PC-9 (cell line): ENCODE measurements around the gene AKAP6. TPM values are rescaled to one million over a fixed set of nuclear protein-coding genes. Genes with fewer than 3 reads are reported as not detected.
"Not testable (repeated sequence)": the region's sequence is repeated elsewhere in the genome, so short reads cannot be mapped to it uniquely, and the experiment has no call there.

Source experiments
- BruUV-seq: library from RNA; stranded (reverse); fragments of 400-500 nt; replicated peaks from 2 replicates; lab custom pipeline; 2021; lab: Mats Ljungman, UMichigan
- CTCF ChIA-PET: fragments of 300-600 bp; sonication (Branson Sonifier 250); formaldehyde crosslinking; loops from one replicate; lab custom pipeline; 2022; ENCODE audit warnings: antibody characterized with exemption; lab: Charles Lee
- POLR2A ChIA-PET: fragments of 300-600 bp; sonication (Branson Sonifier 250); formaldehyde crosslinking; loops from one replicate; lab custom pipeline; 2022; ENCODE audit warnings: antibody characterized with exemption; ENCODE audit not compliant: unreplicated experiment; lab: Charles Lee
- DNase-seq, 2 experiments: peaks; one replicate each; pipeline versions ENCODE4 v3.0.0 to v3.0.0-alpha.2; 2015 to 2022; ENCODE audit warnings: mixed read lengths in 1 of 2
- H2AFZ ChIP-seq: fragments of 200-600 bp; sonication (generic); 2 replicates; pipeline ENCODE4 v1.8.1; 2017; ENCODE audit warnings: antibody characterized with exemption
- H3F3A ChIP-seq: fragments of 200-600 bp; sonication (generic); 2 replicates; pipeline ENCODE4 v1.8.1; 2017; ENCODE audit warnings: antibody characterized with exemption, mild to moderate bottlenecking, low read depth; ENCODE audit not compliant: insufficient read depth
- H3K27ac ChIP-seq: fragments of 200-600 bp; sonication (generic); 2 replicates; pipeline ENCODE4 v1.6.1; 2016; ENCODE audit warnings: mixed run types
- H3K27me3 ChIP-seq: fragments of 200-600 bp; sonication (generic); 2 replicates; pipeline ENCODE4 v1.6.1; 2016; ENCODE audit warnings: low read depth, mixed run types; ENCODE audit not compliant: insufficient read depth
- H3K36me3 ChIP-seq: fragments of 200-600 bp; sonication (generic); 2 replicates; pipeline ENCODE4 v1.6.1; 2016; ENCODE audit warnings: low read depth, mixed run types
- H3K4me1 ChIP-seq: fragments of 200-600 bp; sonication (generic); replicated peaks from 2 replicates; pipeline ENCODE4 v1.6.1; 2016; ENCODE audit warnings: mixed run types; ENCODE audit not compliant: insufficient read depth
- H3K4me2 ChIP-seq: fragments of 200-600 bp; sonication (generic); 2 replicates; pipeline ENCODE4 v1.6.1; 2017; ENCODE audit warnings: mixed run types
- H3K4me3 ChIP-seq: fragments of 200-600 bp; sonication (generic); 2 replicates; pipeline ENCODE4 v1.6.1; 2016; ENCODE audit warnings: mixed run types
- H3K79me2 ChIP-seq: fragments of 200-600 bp; sonication (generic); 2 replicates; pipeline ENCODE4 v1.6.1; 2017; ENCODE audit warnings: low read depth, mixed run types
- H3K9me2 ChIP-seq: fragments of 200-600 bp; sonication (generic); 2 replicates; pipeline ENCODE4 v1.8.1; 2017; ENCODE audit warnings: mild to moderate bottlenecking; ENCODE audit not compliant: insufficient read depth
- H3K9me3 ChIP-seq: fragments of 200-600 bp; sonication (generic); 2 replicates; pipeline ENCODE4 v1.8.1; 2016; ENCODE audit warnings: low read depth; ENCODE audit not compliant: insufficient read depth
- H4K20me1 ChIP-seq: fragments of 200-600 bp; sonication (generic); 2 replicates; pipeline ENCODE4 v1.8.1; 2017; ENCODE audit not compliant: insufficient read depth
- CTCF ChIP-seq: fragments of 200-600 bp; sonication (generic); conservative IDR thresholded peaks from 2 replicates; pipeline ENCODE4 v1.6.1; 2017; ENCODE audit warnings: mixed run types, antibody characterized with exemption, mild to moderate bottlenecking, moderate library complexity
- EZH2 ChIP-seq: fragments of 200-600 bp; sonication (generic); IDR thresholded peaks from 2 replicates; pipeline ENCODE4 v1.8.0; 2017; ENCODE audit warnings: antibody characterized with exemption, low read depth
- intact Hi-C: fragments of 100-400 bp; cut with micrococcal nuclease; formaldehyde crosslinking; loops from one replicate; pipeline ENCODE4 v1.10.0; 2022; ENCODE audit not compliant: unreplicated experiment
- total RNA-seq: library from RNA; stranded (reverse); gene quantifications from 2 replicates; pipeline ENCODE4 v1.2.3, GENCODE V29; 2021

AKAP6 gene
- total RNA-seq, 1 experiment from 2014 or later, result 2.8 TPM

- ChIA-PET CTCF (no interaction called here), POLR2A (interaction anchor here (0.7 kb wide), 1 partner anchor 23 kb away, joined by 5 read pairs; no protein-coding TSS in a partner anchor)
- H3K27me3 ChIP-seq, result no peaks in the 10 kb centered on the region
- intact Hi-C loops, result loop anchor here (5.0 to 10.0 kb wide), 2 partner anchors 83 to 310 kb away; partner anchors contain the start of gene ARHGAP5
- DNase-seq, result no peak
- no TSS peak for BruUV-seq
- H3K9me3 ChIP-seq, result no peaks in the 10 kb centered on the region
- H3K36me3 ChIP-seq, result no peaks in the 10 kb centered on the region
- H3K4me2 ChIP-seq, result no peak overlapping the region
- peaks cover 13% of the 10 kb centered on the region; the same call in 1 of the 2 replicates for H3K4me1 ChIP-seq
- H3K9me2 ChIP-seq, result no peaks in the 10 kb centered on the region
- H3K27ac ChIP-seq, result no peak overlapping the region
- H3K79me2 ChIP-seq, result no peaks in the 10 kb centered on the region
- H2AFZ ChIP-seq, result no peak overlapping the region
- TF ChIP-seq EZH2 (no peak), CTCF (no peak)
- H3K4me3 ChIP-seq, result no peak overlapping the region
- no peaks in the 10 kb centered on the region for H4K20me1 ChIP-seq
- no peaks in the 10 kb centered on the region for H3F3A ChIP-seq
Observed at GRCh38 chr14:32384464-32384863, 55.4 kb downstream of the AKAP6 start.

- H3K27ac ChIP-seq, H4K20me1 ChIP-seq, H3K9me2 ChIP-seq, POLR2A ChIA-PET, H3K4me3 ChIP-seq, DNase-seq, H3F3A ChIP-seq, H3K9me3 ChIP-seq, H3K4me2 ChIP-seq, H3K27me3 ChIP-seq, CTCF ChIA-PET, BruUV-seq, H3K79me2 ChIP-seq, H3K36me3 ChIP-seq, H2AFZ ChIP-seq, H3K4me1 ChIP-seq: not testable (repeated sequence)
- intact Hi-C loops, result loop anchor here (10.0 kb wide), 1 partner anchor 312 kb away; the partner anchor contains the start of gene ARHGAP5
Observed at GRCh38 chr14:32387295-32387694, 58.2 kb downstream of the AKAP6 start.

GRCh38 chr14:32393119-32393518 is 64.0 kb downstream of the AKAP6 start:
- CTCF ChIA-PET, result no interaction called here
- no peak overlapping the region for H3K27ac ChIP-seq

More at GRCh38 chr14:32393119-32393518, 64.0 kb downstream of the AKAP6 start:
- no peaks in the 10 kb centered on the region for H3K36me3 ChIP-seq
- no peaks in the 10 kb centered on the region for H3K9me3 ChIP-seq
- no peaks in the 10 kb centered on the region for H4K20me1 ChIP-seq
- H3K4me2 ChIP-seq, result no peak overlapping the region
- BruUV-seq, result no TSS peak
- no peak overlapping the region for H2AFZ ChIP-seq
- H3F3A ChIP-seq, result peaks cover 9% of the 10 kb centered on the region; the same call in 1 of the 2 replicates
- no peak for DNase-seq
- no peaks in the 10 kb centered on the region for H3K79me2 ChIP-seq
- H3K9me2 ChIP-seq, result no peaks in the 10 kb centered on the region; the same call in 1 of the 2 replicates
- POLR2A ChIA-PET, result no interaction called here
- H3K4me1 ChIP-seq, result peaks cover 14% of the 10 kb centered on the region
- no peaks in the 10 kb centered on the region for H3K27me3 ChIP-seq
- intact Hi-C loops, result no loop called here
- no peak for TF ChIP-seq CTCF
- TF ChIP-seq EZH2, result no peak
- H3K4me3 ChIP-seq, result no peak overlapping the region
